ENCODE data around the gene ALPG.

DNA sequence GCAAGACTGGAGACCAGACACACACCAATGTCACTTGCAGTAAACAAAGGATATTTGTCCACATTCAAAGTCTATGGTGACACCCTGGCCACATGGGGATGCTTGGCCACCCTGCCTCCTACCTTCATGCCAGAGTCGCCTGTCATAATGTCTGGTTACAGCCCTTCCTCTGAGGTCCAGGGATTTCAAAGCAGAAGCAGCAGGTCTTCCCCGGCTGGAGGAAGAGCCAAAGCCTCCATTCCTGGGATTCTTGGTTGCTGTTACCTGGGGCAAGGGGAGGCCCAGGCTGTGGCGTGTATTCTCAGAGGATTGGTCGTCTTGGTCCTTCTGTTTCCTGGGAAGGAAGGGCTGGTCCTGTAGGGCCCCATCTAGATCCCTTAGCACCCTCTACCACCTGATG, 30.4 kb upstream of the ALPG start:
- TF ChIP-seq, protein P1, sequence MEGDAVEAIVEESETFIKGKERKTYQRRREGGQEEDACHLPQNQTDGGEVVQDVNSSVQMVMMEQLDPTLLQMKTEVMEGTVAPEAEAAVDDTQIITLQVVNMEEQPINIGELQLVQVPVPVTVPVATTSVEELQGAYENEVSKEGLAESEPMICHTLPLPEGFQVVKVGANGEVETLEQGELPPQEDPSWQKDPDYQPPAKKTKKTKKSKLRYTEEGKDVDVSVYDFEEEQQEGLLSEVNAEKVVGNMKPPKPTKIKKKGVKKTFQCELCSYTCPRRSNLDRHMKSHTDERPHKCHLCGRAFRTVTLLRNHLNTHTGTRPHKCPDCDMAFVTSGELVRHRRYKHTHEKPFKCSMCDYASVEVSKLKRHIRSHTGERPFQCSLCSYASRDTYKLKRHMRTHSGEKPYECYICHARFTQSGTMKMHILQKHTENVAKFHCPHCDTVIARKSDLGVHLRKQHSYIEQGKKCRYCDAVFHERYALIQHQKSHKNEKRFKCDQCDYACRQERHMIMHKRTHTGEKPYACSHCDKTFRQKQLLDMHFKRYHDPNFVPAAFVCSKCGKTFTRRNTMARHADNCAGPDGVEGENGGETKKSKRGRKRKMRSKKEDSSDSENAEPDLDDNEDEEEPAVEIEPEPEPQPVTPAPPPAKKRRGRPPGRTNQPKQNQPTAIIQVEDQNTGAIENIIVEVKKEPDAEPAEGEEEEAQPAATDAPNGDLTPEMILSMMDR (IDR thresholded peaks at IDR 0.05; ENCODE audit: borderline replicate concordance, extremely low read depth, low read length, poor library complexity, severe bottlenecking): no peak
- TF ChIP-seq EZH2 (IDR thresholded peaks at IDR 0.05; ENCODE audit: borderline replicate concordance, low read depth, low read length, severe bottlenecking): no peak

All from DND-41 (cell line).